SK-N-SH treated with all-trans-retinoic acid at 6 μM for 48 hours (cell line): ENCODE data around the gene KRTAP5-2.
"Not testable (repeated sequence)": the region's sequence is repeated elsewhere in the genome, so short reads cannot be mapped to it uniquely, and the experiment has no call there.

ENCODE experiments used
- ARNTL ChIP-seq: fragments of 450-650 bp; formaldehyde crosslinking; IDR thresholded peaks from 2 replicates; pipeline ENCODE4 v1.5.0; 2020; ENCODE audit warnings: low read depth, mild to moderate bottlenecking, moderate library complexity, borderline replicate concordance
- CREB5 ChIP-seq: fragments of 250-450 bp; sonication (Bioruptor Pico); IDR thresholded peaks from 2 replicates; pipeline ENCODE4 v1.5.1; 2020; ENCODE audit warnings: low read depth, mild to moderate bottlenecking, moderate library complexity
- CSRNP3 ChIP-seq: fragments of 250-450 bp; sonication (Bioruptor Pico); IDR thresholded peaks from 2 replicates; pipeline ENCODE4 v1.5.1; 2021; ENCODE audit warnings: mild to moderate bottlenecking, moderate library complexity
- OSR1 ChIP-seq: fragments of 250-450 bp; sonication (Bioruptor Pico); IDR thresholded peaks from 2 replicates; pipeline ENCODE4 v1.8.0; 2022; ENCODE audit warnings: moderate library complexity, mild to moderate bottlenecking, inconsistent platforms
- PPARA ChIP-seq: fragments of 250-450 bp; sonication (Bioruptor Pico); IDR thresholded peaks from 2 replicates; pipeline ENCODE4 v1.5.0; 2020; ENCODE audit warnings: mild to moderate bottlenecking, borderline replicate concordance
- RARB ChIP-seq: fragments of 250-450 bp; sonication (Bioruptor Pico); IDR thresholded peaks from 2 replicates; pipeline ENCODE4 v1.8.0; 2021; ENCODE audit warnings: mild to moderate bottlenecking, moderate library complexity
- TOX ChIP-seq: fragments of 250-450 bp; sonication (Bioruptor Pico); IDR thresholded peaks from 2 replicates; pipeline ENCODE4 v1.8.0; 2021; ENCODE audit warnings: mild to moderate bottlenecking, moderate library complexity, borderline replicate concordance
- ZC3H10 ChIP-seq: fragments of 250-450 bp; sonication (Bioruptor Pico); IDR thresholded peaks from 2 replicates; pipeline ENCODE4 v1.5.1; 2021; ENCODE audit warnings: mild to moderate bottlenecking, moderate library complexity
- ZFP3 ChIP-seq: fragments of 250-450 bp; sonication (Bioruptor Pico); IDR thresholded peaks from 2 replicates; pipeline ENCODE4 v1.5.0; 2020; ENCODE audit warnings: mild to moderate bottlenecking, moderate library complexity
- TF ChIP-seq, protein P1 (sequence below): fragments of 250-450 bp; sonication (Bioruptor Pico); IDR thresholded peaks from 2 replicates; pipeline ENCODE4 v1.8.0; 2020; ENCODE audit warnings: mild to moderate bottlenecking, moderate library complexity, borderline replicate concordance
- TF ChIP-seq, protein P2 (sequence below): fragments of 250-450 bp; sonication (Bioruptor Pico); IDR thresholded peaks from 2 replicates; pipeline ENCODE4 v1.8.0; 2021; ENCODE audit warnings: low read depth, mild to moderate bottlenecking, moderate library complexity, borderline replicate concordance
- TF ChIP-seq, protein P3 (sequence below): fragments of 250-450 bp; sonication (Bioruptor Pico); IDR thresholded peaks from 2 replicates; pipeline ENCODE4 v1.5.0; 2020; ENCODE audit warnings: mild to moderate bottlenecking, moderate library complexity

- TF ChIP-seq, protein P1, sequence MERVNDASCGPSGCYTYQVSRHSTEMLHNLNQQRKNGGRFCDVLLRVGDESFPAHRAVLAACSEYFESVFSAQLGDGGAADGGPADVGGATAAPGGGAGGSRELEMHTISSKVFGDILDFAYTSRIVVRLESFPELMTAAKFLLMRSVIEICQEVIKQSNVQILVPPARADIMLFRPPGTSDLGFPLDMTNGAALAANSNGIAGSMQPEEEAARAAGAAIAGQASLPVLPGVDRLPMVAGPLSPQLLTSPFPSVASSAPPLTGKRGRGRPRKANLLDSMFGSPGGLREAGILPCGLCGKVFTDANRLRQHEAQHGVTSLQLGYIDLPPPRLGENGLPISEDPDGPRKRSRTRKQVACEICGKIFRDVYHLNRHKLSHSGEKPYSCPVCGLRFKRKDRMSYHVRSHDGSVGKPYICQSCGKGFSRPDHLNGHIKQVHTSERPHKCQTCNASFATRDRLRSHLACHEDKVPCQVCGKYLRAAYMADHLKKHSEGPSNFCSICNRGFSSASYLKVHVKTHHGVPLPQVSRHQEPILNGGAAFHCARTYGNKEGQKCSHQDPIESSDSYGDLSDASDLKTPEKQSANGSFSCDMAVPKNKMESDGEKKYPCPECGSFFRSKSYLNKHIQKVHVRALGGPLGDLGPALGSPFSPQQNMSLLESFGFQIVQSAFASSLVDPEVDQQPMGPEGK (CRISPR knock-in tag): not testable (repeated sequence)
- not testable (repeated sequence) for TF ChIP-seq CSRNP3 (CRISPR knock-in tag); CREB5 (CRISPR knock-in tag); TOX; ARNTL; ZC3H10 (CRISPR knock-in tag); OSR1; RARB (CRISPR knock-in tag); ZFP3 (CRISPR knock-in tag); PPARA
- TF ChIP-seq, protein P2, sequence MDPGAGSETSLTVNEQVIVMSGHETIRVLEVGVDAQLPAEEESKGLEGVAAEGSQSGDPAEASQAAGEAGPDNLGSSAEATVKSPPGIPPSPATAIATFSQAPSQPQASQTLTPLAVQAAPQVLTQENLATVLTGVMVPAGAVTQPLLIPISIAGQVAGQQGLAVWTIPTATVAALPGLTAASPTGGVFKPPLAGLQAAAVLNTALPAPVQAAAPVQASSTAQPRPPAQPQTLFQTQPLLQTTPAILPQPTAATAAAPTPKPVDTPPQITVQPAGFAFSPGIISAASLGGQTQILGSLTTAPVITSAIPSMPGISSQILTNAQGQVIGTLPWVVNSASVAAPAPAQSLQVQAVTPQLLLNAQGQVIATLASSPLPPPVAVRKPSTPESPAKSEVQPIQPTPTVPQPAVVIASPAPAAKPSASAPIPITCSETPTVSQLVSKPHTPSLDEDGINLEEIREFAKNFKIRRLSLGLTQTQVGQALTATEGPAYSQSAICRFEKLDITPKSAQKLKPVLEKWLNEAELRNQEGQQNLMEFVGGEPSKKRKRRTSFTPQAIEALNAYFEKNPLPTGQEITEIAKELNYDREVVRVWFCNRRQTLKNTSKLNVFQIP (CRISPR knock-in tag): not testable (repeated sequence)
- TF ChIP-seq, protein P3, sequence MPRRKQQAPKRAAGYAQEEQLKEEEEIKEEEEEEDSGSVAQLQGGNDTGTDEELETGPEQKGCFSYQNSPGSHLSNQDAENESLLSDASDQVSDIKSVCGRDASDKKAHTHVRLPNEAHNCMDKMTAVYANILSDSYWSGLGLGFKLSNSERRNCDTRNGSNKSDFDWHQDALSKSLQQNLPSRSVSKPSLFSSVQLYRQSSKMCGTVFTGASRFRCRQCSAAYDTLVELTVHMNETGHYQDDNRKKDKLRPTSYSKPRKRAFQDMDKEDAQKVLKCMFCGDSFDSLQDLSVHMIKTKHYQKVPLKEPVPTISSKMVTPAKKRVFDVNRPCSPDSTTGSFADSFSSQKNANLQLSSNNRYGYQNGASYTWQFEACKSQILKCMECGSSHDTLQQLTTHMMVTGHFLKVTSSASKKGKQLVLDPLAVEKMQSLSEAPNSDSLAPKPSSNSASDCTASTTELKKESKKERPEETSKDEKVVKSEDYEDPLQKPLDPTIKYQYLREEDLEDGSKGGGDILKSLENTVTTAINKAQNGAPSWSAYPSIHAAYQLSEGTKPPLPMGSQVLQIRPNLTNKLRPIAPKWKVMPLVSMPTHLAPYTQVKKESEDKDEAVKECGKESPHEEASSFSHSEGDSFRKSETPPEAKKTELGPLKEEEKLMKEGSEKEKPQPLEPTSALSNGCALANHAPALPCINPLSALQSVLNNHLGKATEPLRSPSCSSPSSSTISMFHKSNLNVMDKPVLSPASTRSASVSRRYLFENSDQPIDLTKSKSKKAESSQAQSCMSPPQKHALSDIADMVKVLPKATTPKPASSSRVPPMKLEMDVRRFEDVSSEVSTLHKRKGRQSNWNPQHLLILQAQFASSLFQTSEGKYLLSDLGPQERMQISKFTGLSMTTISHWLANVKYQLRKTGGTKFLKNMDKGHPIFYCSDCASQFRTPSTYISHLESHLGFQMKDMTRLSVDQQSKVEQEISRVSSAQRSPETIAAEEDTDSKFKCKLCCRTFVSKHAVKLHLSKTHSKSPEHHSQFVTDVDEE: not testable (repeated sequence)
These were observed 9.8 kb upstream of the KRTAP5-2 start for GRCh38 chr11:1607901-1608300.
